GM19438 (cell line): Measurements from ENCODE around the gene SMIM3.
"Not testable (repeated sequence)": the region's sequence is repeated elsewhere in the genome, so short reads cannot be mapped to it uniquely, and the experiment has no call there.

Source experiments
- ATAC-seq: cut with Tn5 transposase; IDR thresholded peaks from one replicate; pipeline ENCODE4 v1.9.1; 2021; ENCODE audit warnings: low read depth; ENCODE audit not compliant: unreplicated experiment

The SMIM3 gene, protein sequence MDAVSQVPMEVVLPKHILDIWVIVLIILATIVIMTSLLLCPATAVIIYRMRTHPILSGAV

DNA sequence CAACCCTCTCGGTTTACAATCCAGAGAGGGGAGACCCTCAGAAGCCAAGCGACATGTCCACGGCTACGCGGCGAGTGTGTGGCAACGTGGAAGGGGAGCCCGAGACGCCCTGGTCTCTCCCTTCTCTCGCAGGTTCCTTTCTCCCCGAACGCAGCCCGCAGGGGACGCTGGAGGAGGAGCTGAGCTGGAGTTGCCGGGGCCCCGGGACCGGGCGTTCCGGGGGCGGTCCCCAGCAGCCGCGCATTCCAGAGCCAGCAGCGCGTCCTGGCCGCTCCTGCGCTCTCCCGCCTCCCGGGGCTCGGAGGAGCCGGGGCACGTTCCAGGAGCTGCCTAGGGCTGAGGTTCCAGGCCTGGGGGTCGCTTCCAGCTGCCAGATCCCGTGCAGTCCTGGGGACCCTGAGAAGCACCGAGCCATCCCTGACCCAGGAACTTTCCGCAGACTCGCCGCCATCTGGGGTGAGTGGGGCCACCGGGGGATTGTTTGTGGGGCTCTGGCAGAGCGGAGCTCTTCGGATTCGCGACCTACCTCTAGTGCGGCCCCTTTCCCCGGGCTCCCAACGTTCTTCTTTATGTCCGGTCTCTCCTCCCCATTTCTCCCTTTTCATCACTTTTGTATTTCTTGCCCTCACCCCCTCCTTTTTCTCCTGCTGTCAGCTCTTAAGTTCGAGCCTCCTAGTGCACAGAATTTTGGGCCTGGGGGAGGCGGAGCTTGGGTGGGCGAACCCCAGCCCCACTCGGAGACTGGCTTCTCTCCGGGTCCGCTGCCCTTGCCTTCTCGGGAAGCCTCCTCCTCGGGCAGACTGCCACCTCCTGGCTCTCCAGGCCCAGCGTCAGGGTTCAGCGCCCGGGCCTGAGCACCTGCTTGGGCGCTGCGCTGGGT lies at the start of gene SMIM3:
TSS of gene SMIM3 (plus strand) at position 241 of the 880 bp plus-strand sequence. CDS start 16,684 bp downstream, outside the sequence.
- ATAC-seq = peak; percentile 35

DNA sequence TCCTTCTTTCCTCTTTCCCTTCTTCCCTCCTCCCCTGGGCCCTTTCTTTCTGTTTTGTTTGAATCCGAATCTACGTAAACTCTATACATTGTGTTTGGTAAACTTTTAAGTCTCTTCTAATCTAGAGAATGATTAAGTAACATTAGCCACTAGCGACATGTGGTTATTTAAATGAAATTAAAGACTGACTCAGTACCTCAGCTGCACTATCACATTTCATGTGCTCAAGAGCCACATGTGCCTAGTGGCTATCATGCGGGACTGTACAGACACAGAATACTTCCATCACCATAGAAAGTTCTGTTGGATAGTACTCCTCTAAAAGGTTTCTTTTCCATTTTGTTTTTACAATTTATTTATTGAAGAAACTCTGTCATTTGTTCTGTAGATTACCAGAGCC lies 48.7 kb upstream of the SMIM3 start:
- no peak for ATAC-seq

DNA sequence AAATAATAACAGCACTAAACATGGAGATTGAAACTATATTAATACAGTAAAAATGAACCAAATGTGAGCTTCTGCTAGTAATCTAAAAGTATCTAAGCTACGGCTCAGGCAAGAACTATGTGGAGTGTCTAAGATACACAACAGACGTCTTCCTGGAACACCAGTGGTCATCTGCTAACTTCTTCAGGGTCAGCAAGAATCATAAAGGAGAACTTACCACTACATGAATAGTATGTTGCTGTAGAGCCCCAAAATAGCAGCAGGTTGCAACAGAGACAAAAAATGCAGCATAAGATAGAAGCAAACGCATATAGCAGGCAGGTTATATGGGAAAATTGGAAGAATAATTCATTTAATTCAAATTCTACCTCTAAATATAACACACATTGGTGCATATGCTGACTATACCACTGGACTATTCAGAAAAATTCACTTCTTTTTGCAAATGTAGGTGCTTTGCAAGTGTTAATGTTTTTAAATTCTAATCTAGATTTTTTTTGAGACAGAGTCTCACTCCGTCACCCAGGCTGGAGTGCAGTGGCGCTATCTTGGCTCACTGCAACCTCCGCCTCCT lies 46.8 kb upstream of the SMIM3 start:
- ATAC-seq = no peak

DNA sequence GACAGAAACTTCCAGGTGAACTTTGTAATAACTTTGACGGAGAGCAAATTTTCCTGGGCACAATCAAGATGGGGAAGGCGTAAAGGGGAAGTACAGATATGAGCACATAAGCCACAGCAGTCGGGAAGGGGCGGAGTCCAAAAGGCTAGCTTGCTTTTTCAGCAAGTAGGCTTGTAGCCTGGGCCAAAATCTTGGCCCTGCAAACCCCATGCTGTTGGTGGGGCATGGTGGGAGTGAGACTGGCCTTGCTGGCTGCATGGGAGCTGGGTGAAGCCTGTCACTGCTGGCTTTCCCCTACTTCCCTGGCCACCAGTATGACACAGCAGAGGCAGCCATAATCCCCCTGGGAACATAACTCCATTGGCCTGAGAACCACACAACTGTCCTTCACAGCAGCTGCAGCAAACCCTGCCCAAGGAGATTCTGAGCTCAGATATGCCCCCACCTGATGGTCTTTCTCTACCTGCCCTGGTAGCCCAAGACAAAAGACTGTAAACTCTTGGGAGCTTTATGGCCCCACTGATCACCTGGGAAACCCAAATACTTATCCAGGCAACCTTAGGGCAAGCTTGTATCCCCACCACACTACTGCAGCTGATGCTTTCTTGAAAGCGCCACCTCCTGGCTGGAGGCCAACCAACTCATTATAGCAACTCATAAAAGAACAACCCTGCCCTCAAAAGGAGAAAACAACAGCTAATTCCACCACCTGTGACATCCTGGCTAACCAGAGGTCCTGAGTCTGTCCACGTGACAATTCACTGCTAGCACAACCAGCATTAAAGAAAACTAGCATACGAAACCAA lies 43.8 kb upstream of the SMIM3 start:
- ATAC-seq = peak; percentile 89

DNA sequence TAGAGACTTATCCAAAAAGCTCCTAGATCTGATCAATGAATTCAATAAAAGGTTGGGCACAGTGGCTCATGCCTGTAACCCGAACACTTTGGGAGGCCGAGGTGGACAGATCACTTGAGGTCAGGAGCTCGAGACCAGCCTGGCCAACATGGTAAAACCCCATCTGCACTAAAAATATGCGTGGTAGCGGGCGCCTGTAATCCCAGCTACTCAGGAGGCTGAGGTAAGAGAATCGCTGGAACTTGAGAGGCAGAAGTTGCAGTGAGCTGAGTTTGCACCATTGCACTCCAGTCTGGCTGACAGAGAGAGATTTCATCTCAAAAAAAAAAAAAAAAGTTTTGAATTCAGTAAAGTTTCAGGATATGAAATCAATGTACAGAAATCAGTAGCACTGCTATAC lies 39.7 kb upstream of the SMIM3 start:
- ATAC-seq = no peak

DNA sequence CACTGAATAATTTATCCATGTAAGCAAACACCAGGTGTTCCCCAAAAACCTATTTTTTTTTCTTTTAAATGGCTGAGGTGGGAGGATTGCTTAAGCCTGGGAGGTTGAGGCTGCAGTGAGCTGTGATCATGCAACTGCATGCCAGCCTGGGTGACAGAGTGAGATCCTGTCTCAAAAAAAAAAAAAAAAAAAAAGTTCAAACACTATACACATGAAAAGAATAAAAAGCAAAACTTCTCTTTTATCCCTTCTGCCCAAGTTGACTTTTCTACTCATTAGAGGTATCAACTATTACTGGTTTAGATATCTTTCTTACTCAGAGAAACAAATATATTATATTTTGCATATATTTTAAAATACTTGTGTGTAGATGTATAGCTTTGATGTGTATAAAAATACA lies 37.6 kb upstream of the SMIM3 start:
- no peak for ATAC-seq

DNA sequence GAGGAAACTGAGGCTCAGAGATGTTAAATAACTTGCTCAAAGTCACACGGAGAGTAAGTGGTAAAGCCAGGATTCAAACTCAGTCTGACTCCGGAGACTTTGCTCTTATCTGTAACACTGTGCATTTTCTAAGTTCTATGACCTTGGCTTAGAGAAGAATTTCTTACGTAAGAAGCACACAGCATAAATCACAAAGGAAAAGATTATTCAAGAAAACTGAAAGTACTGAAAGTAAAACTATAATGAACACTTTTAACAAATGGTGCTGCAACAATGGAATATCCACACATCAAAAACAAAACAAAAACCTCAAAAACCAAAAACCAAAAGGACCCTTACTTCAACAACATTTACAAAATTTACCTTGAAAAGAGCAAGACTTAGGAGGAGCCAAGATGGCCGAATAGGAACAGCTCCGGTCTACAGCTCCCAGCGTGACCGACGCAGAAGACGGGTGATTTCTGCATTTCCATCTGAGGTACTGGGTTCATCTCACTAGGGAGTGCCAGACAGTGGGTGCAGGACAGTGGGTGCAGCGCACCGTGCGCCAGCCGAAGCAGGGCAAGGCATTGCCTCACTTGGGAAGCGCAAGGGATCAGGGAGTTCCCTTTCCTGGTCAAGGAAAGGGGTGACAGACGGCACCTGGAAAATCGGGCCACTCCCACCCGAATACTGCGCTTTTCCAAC lies 36.0 kb upstream of the SMIM3 start:
- ATAC-seq = not testable (repeated sequence)

DNA sequence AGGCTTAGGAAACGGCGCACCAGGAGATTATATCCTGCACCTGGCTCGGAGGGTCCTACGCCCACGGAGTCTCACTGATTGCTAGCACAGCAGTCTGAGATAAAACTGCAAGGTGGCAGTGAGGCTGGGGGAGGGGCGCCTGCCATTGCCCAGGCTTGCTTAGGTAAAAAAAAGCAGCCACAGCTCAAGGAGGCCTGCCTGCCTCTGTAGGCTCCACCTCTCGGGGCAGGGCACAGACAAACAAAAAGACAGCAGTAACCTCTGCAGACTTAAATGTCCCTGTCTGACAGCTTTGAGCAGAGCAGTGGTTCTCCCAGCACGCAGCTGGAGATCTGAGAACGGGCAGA lies 35.4 kb upstream of the SMIM3 start:
- not testable (repeated sequence) for ATAC-seq

DNA sequence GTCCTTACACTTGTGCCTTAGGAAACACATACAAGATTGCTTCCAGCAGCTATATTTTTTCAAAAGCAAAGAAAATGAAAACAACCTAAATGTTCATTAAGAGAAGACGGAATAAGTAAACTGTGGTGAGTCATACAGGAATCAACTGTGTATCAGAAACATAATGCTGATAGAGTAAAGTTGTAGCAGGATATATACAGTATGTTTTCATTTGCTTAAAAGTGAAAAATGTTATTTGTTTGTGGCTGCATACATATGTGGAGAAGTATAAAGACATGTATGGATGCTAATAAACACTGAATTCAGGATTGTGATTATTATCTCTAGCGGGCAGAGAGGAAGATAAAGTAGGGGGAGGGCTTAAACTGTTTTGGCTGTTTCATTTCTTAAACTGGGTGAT lies 28.1 kb upstream of the SMIM3 start:
- no peak for ATAC-seq

DNA sequence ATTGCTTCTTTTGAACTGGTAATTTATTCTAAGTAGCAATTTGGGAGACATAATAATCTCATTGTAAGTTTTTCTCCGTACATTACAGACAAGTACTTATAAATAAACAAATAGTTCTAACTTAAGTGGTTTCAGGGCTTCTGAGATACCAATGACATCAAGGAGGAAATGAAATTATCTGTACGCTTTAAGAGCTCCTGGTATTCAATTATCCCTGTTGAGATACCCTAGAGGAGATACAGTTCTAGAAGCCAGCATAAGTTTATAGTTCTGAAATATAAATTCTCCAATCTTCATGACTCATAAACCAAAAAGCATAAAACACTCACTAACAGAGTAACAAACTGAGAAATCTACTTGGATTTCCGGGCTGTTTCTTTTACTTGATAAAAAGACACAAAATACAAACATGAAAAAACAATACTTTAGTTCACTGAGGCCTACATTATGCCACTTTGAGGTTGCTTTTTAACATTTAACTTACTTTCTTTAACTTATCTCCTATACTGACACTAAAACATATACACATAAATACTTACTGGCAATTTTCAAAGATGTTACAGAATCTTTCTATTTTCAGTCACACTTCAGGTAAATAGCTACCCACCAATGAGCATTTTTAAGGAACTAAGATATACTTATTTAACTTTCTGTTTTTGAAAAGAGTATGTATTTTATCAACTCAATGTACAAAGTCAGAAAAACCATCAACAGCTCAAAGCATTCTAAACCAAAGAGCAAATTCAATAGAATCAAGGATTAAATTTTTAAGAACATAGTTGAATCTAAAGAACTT lies 27.3 kb upstream of the SMIM3 start:
- ATAC-seq = no peak

DNA sequence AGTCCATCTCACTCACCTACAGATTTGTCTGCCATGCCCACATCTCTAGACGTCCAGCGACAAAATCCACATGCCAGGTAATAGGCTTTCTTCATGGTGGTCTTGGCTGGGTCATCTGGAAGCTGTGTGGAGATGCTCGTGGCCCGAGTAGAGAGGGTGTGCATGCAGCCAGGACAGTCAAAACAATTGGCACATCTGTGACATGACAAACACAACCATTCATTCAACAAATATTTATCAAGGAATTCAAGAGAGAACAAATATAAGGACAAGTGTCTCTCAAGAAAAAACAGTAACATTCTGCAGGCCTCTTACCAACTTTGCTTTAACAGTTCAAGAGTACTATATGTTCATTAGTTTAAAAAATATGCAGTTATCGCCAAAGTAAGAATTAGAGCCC lies 25.1 kb upstream of the SMIM3 start:
- ATAC-seq = no peak

DNA sequence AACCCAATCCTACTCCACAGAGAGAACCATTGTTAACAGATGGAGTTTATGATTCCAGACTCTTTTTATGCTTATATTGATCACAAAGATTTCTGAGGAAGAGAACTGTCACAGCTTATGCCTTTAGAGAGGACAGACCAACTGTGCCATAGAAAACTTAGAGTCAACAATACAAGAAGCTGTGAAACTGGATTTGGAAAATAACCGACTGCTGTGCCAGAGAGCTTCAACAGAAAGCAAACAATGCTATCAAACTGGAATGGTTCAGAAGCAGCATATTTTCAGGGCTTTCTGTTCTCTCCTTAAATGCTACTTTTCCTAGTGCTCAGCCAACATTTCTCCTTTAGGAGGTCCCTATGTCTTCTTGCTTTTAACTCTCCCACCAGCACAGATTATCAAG lies 24.7 kb upstream of the SMIM3 start:
- no peak for ATAC-seq

DNA sequence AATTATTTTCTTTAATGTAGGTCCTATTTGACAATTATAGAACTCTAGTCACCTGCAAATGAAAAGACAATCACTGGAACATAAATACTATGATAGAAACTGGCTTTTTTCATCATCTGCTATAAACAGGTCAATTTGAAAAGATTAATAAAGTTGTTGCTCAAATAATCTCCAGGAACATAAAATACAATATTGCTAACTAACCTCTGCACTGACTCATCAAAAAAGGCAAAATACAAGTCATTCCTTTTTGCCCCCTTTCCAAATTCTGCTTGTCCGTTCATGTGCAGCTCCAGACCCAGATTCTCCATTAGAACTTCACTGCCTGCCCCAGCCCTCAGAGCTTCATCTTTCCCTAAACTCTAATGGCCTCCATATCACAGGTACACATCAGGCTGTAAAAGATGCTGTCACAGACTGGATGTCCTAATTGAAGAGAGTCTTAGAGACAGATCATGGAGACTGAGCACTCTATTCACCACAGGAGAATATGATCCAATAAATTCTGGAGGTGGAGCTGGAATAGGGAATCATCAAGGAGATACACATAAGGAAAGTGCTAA lies 21.4 kb upstream of the SMIM3 start:
- no peak for ATAC-seq

DNA sequence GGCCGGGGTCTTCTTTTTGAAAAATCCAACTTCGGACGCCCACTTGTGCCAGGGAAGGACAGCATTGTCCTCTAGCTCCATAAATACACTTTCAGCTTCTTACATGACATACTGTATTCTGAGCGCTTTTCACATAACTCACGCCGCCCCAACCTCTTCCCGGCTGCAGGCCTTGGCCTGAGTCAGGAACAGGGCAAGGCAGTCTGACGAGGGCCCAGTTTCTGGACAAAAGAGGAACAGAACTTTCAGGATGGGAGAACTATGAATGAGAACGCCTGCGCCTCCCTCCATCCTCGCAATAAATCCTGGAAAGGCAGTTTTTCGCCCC lies 20.4 kb upstream of the SMIM3 start:
- ATAC-seq = peak; percentile 19

DNA sequence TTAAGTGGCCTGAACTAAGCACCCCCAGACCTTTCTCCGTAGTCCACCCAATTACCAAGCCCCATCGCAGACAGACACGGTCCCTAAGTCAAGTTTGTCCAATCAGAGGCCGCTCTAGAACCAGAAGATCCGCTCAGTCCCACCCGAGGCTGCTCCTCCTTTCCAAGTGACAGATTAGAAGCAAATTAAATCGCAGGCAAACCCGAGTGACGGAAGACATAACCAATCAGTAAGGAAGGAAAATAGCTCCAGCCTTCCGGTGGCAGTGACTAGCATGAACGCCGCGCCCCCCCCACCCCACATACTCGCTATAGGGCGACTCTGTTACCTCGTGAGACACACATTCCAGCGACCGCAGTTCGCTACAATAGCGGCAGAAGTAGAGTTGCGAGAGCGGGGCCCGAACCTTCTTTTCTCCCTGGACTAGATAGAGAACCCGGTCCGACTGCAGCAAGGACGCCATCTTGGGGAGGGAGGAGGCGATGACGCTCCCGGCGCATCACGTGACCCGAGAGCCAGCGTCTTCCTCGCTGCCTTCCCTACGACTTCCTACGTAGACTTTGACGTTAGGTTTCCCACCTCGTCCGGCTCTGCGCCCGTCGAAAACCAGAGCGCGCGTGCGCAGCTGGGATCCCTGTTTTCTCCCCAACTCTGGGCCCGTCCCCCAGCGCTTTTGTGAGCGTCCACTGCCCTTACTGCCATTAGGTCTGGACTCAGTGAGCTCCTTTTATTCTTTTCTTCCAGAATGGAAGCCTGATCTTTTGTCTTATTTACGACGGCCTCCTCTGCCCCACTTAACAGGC lies 19.8 kb upstream of the SMIM3 start, which contains the start of gene DCTN4:
TSS of gene DCTN4 (minus strand) at position 487 of the 803 bp plus-strand sequence. CDS start at position 463, 24 bp downstream.
- peak; percentile 91 for ATAC-seq

DNA sequence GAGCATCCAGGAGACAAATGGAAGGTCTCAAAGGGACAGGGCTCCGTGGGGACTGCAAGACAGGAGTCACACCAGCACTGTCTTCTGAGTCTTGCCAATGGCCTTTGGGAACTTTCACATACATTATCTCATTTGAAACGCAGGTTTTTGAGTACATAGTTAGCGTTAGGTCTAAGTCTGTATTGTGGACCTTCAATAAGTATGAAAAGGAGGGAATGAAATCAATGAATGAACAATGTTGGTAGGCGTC lies 19.3 kb upstream of the SMIM3 start:
- ATAC-seq = no peak

DNA sequence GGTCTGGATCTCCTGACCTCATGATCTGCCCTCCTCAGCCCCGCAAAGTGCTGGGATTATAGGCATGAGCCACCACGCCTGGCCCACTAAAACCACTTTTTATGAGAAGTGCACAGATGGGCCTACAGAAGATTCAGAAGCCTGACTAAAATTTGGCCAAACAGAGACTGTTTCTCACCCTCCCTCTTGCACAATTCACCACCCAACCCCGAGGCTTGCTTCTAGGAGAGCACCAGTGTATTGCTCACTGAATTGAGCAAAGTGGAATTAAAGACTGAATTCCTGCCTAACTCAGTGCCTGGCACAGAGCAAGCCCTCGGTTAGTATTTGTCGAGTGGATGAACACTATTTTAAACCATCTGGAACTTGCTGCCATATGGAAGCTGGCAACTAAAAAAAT lies 16.3 kb upstream of the SMIM3 start:
- ATAC-seq = no peak

DNA sequence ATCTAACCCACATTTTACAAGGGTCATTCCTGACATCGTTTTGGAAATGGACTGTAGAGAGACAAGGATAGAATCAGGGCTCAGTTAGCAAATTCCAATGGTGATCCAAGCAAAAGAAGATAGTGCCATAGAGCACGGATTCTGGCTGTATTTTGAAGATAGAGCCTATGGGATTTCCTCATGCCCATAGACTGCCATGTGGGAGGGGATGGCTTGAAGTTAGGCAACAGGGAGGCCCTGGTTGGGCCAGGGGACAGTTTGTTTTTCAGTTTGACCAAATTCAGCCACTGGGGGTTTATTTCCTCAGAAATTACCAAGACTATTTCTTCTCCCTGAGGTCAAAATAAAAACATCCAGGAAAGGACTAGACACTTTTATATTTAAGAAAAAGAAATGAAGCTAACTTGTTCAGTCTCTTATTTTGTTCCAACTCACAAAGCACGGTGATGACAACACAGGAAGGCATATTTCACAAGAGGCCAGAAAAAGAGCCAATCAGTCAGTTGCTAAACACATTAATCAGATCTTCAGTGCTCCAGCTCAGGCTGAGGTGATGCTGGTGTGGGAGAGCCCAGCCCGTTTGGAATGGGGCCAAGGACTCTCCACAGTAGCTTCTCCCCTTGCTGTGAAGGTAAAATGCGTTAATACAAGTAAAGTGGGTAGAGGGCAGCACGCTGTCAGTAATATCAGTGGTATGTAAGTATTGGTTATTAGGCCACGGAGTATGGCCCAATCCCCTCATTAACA lies 15.4 kb upstream of the SMIM3 start:
- ATAC-seq = no peak
